SK-N-SH (cell line): Measurements from ENCODE around the gene LFNG.

Experiments
- CHD2 ChIP-seq: fragments of 150-350 bp; IDR thresholded peaks from 2 replicates; pipeline ENCODE4 v1.6.1; 2018; ENCODE audit warnings: low read length; ENCODE audit not compliant: partially characterized antibody
- EP300 ChIP-seq, 2 experiments: IDR thresholded peaks; 2 replicates each; pipeline versions ENCODE4 v1.4.0 to v1.6.1; 2012; ENCODE audit warnings: borderline replicate concordance in 1 of 2, low read depth in 1 of 2, low read length in 1 of 2
- GABPA ChIP-seq: IDR thresholded peaks from 2 replicates; pipeline ENCODE4 v1.4.0; 2012; ENCODE audit warnings: low read depth, mild to moderate bottlenecking
- JUND ChIP-seq: IDR thresholded peaks from 2 replicates; pipeline ENCODE4 v1.4.0; 2012
- MAX ChIP-seq: IDR thresholded peaks from 2 replicates; pipeline ENCODE4 v1.4.0; 2012; ENCODE audit warnings: low read depth
- NRF1 ChIP-seq: IDR thresholded peaks from 2 replicates; pipeline ENCODE4 v1.6.1; 2012; ENCODE audit warnings: low read depth, mild to moderate bottlenecking, low read length
- POLR2AphosphoS5 ChIP-seq: IDR thresholded peaks from 2 replicates; pipeline ENCODE4 v1.6.1; 2012; ENCODE audit warnings: low read depth, low read length
- RAD21 ChIP-seq: IDR thresholded peaks from 2 replicates; pipeline ENCODE4 v1.6.1; 2012; ENCODE audit warnings: mild to moderate bottlenecking, low read length
- REST ChIP-seq: IDR thresholded peaks from 2 replicates; pipeline ENCODE4 v1.6.1; 2012; ENCODE audit warnings: mild to moderate bottlenecking, low read depth, low read length, moderate library complexity
- RFX5 ChIP-seq: IDR thresholded peaks from 2 replicates; pipeline ENCODE4 v1.6.1; 2012; ENCODE audit warnings: mild to moderate bottlenecking, improper control_type of control experiment, low read length
- SMC3 ChIP-seq: IDR thresholded peaks from 2 replicates; pipeline ENCODE4 v1.6.1; 2012; ENCODE audit warnings: low read depth, low read length, improper control_type of control experiment
- ZBTB33 ChIP-seq: IDR thresholded peaks from 2 replicates; pipeline ENCODE4 v1.4.0; 2012; ENCODE audit warnings: low read depth, borderline replicate concordance
- TF ChIP-seq, protein P1 (sequence below): fragments of 200-600 bp; sonication (generic); IDR thresholded peaks from 2 replicates; pipeline ENCODE4 v1.6.1; 2017; ENCODE audit warnings: antibody characterized with exemption, mild to moderate bottlenecking, moderate library complexity

DNA sequence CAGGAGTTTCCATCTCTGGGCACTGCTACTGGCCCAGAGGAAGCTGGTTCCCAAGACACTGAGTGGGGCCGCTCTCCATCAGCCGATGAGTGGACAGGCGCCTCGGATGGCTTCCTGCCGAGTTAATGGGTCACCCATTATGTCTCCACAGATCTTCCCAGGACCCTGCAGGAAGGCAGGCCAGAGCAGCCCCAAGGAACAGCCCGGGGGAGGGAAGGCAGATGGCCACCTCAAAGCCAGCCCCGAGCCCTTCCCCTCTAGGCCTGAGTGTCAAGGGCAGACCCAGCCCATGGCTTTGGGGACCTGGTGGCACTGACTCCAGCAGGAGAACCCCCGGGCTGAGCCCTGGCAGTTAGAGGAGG lies 3.4 kb upstream of the LFNG start:
- TF ChIP-seq, protein P1, sequence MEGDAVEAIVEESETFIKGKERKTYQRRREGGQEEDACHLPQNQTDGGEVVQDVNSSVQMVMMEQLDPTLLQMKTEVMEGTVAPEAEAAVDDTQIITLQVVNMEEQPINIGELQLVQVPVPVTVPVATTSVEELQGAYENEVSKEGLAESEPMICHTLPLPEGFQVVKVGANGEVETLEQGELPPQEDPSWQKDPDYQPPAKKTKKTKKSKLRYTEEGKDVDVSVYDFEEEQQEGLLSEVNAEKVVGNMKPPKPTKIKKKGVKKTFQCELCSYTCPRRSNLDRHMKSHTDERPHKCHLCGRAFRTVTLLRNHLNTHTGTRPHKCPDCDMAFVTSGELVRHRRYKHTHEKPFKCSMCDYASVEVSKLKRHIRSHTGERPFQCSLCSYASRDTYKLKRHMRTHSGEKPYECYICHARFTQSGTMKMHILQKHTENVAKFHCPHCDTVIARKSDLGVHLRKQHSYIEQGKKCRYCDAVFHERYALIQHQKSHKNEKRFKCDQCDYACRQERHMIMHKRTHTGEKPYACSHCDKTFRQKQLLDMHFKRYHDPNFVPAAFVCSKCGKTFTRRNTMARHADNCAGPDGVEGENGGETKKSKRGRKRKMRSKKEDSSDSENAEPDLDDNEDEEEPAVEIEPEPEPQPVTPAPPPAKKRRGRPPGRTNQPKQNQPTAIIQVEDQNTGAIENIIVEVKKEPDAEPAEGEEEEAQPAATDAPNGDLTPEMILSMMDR: no peak
- TF ChIP-seq POLR2AphosphoS5 (no peak), GABPA (no peak), RFX5 (no peak), MAX (no peak), EP300 (IDR thresholded peaks at IDR 0.05; ENCODE audit: borderline replicate concordance in 1 of 2, low read depth in 1 of 2, low read length in 1 of 2) (no peak), ZBTB33 (no peak), REST (no peak), RAD21 (no peak), SMC3 (no peak), JUND (no peak), NRF1 (no peak), CHD2 (no peak)
